GM18499 (cell line): ENCODE data around the gene NFIA.
A peak's percentile ranks its signal among the peaks of the same experiment; 100 is the strongest.

Experiments
- ATAC-seq: cut with Tn5 transposase; IDR thresholded peaks from one replicate; pipeline ENCODE4 v1.9.1; 2021; ENCODE audit warnings: moderate number of reproducible peaks; ENCODE audit not compliant: insufficient read depth, unreplicated experiment

The NFIA gene

DNA sequence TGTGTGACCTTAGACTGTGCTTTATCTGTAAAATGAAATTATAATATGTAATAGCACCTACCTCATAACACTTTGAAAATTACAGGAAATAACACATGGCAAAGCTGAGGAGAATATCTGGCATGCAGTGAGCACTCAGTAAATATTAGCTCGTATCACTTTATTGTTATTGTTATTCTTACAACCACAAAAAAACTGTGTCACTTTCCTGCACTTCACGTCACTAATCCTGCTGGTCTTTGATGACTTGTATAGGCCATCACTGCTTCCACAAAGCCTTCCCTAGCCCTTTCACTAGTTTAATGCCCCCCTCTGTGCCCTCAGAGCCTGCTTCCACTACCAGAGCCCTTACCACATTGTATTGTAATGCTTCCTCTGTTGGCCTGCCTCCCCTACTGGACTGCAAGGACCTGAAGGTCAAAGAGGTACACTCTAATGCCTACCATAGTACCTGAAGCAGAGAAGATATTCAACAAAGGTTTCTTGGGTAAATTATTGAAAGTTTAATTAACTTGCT, 231.6 kb downstream of the NFIA start:
- no peak for ATAC-seq

GRCh38 chr1:61315011-61315410, 232.7 kb downstream of the NFIA start:
- no peak for ATAC-seq

DNA sequence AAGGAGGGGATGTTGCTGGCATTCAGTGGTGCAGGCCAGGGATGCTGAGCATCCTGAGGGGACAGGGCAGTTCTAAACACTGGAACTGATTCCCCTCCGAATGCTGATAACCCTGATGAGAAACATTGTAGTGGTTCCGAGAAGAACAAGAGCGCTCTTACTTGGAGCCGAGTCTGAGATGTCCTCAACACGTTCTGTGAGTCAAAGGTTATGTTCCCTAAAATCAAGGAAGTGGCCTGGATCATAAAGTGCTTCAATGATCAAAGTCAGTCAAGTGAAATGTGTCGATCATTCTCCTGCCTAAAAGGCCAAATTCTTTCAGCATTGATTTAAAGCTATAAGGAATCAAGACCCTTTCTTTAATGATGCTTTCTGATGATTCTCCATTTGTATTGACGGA, 234.1 kb downstream of the NFIA start:
- no peak for ATAC-seq

DNA sequence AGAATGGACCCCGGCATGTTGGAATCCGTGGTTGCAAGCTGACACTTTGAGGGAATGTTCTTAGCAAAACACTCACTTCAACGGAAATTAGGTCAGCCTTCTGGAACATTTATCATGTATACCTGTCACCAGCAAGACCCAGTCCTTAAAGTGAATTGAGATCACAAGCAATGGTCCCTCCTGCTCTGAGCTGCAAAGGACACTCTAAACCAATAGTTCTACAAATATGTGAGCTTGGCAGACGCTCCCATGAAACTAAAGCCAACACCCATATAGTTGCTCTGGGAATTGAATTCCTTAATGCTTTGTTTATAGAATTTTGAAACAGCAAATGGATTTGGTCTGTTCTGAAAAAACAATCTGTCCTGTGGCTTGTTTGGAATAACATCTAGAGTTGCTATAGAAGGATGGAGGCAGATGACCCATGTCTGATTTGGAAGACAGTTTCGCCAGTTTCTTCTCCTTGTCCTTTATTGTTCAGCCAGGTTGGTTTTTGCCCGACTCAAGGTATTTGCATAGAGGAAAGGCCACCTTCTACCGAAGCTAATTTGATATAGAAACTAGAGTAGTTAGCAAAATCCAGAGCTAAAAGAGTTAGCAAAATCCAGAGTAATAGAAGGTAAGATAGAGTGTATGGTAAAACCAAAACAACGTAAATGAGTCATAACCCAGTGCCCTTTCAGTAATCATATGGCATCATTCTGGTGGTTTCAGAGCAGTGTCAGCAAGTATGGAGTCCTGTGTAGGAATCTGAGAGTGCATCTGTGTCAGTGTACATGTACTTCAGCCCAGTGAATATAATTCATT, 236.2 kb downstream of the NFIA start:
- ATAC-seq: peak; percentile 99

GRCh38 chr1:61320575-61320974, 238.2 kb downstream of the NFIA start:
- ATAC-seq: no peak

- ATAC-seq: no peak
Observed at GRCh38 chr1:61322008-61322744, 239.8 kb downstream of the NFIA start.

GRCh38 chr1:61322769-61323168, 240.4 kb downstream of the NFIA start:
- no peak for ATAC-seq

DNA sequence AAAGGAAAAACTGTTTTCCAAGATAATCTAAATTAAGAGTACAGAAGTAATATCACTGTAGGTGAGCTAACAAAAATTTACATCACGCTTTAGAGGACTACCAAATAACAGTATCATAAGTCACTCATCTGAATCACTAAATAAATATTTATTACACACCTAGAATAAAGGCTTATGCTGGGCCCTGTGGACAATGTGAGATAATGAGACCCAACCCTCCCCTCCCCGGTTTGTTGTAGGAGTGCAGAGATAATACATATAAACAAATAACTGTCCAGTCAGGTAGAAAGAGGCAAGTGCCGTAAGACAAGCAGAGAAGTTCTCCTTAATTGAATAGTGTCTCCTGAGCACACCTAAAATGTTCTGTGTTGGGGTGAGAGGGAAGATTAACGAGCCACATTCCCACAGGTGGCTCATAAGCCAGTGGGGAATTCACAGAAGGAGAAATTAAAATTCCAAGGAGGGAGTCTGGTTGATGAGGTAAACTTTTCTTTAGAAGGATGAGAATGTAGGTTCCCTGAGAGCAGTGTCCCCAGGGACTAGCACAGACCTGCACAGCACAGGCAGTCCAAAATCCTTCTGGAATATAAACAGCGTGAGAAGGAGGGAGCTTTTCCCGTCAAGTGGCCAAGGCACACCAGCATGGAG, 241.4 kb downstream of the NFIA start:
- ATAC-seq: no peak

GRCh38 chr1:61326713-61327112, 244.4 kb downstream of the NFIA start:
- ATAC-seq: no peak

- no peak for ATAC-seq
Observed at GRCh38 chr1:61327436-61327835, 245.1 kb downstream of the NFIA start.

GRCh38 chr1:61329556-61329955, 247.2 kb downstream of the NFIA start:
- ATAC-seq: no peak

DNA sequence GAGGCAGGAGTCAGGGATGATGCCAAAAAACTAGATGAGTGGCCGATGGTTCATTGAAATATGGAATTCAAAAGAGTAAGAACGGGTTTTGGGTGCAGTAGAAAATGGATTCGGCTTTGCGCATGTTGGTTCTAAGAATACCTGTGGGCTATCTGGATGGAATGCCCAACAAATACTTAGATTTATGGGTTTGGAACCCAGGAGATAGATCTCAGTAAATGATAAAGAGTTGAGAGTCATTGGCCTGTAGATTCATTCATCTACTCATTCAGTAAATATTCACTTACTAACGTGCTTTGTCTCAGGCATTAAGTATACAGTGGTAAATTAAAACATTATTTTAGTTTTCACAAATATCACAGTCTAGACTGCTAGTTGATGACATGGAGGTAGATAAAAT, 247.7 kb downstream of the NFIA start:
- no peak for ATAC-seq

DNA sequence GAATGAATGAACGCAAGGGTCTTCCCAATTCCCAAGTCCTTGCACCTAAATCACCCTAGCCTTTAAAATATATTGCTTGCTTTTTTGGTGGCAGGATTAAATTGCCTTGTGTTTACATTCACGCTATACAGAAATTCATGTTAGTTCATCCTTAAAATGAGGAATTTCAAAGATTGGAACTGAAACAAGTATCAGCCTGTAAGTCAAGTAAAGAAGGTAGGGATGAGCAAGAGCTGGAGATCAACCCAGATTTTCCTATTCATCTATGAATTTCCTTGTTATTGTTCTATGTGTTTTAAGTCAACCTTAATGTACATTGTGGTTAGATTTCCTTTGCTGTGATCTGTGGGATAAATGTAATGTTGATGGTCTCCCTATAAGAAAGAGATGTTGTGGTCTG, 248.2 kb downstream of the NFIA start:
- ATAC-seq: no peak

DNA sequence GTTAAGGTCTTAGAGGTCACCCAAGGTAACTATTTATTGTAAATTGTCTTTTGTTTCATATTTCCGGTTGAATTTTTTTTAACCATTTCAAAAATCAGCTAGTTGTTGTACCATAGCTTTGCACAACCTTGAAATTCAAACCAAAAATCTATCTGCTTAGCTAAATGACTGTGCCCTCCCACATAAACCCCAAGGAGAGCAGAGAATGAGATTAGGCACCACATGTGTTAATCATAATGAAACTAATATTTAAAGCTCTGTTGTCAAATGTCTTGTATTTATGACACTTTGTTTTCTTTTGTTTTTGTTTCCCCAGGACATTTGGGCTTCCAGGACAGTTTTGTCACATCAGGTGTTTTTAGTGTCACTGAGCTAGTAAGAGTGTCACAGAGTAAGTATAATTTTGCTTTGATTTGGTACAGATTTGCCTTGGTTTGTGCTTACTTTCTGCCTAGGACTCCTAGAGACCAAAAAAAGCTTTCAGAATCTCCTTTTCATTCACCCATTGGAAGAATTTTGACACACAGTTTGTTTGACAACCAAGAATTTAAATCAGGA, 249.9 kb downstream of the NFIA start:
- ATAC-seq: peak; percentile 97

DNA sequence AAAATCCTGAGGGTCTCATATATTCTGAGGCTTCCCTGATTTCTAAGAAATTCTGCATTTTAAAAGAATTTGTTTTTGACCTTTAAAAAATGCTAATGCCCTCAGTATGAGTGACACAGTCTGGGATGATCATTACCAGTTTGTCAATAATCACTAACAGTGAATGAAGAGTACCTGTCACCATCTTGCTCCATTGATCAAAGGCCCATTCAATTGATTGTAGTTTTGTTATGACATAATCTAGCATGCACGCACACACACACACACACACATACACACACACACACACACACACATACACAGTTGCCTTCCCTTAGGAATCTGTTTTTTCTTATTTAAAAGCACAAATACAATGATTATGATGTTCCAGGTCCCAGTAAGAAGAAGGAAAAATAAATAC, 250.4 kb downstream of the NFIA start:
- ATAC-seq: no peak

GRCh38 chr1:61334718-61335589, 252.6 kb downstream of the NFIA start:
- no peak for ATAC-seq

DNA sequence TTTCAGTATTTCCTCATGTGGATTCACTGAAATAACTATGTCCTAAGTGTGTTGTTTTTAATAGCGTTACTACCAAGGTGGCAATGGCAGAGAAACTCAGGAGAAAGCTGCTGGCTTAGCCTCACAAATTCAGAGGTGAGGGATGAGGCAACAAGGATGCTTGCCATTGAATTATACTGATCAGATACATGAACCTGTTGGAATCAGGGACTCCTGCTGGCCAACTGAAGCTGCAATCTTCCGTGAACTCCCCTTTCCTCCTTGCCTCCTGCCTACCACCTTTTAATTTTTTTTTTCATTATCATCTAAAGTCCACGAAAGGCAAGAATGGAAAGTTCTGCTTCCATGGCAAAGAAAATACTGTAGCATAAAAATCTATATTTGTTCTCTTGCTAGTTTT, 254.7 kb downstream of the NFIA start:
- no peak for ATAC-seq

- no peak for ATAC-seq
Observed at GRCh38 chr1:61337441-61337951, 255.1 kb downstream of the NFIA start.

- ATAC-seq: no peak
Observed at GRCh38 chr1:61337981-61338848, 255.9 kb downstream of the NFIA start.
